Right forelimb (tissue), 1 donor: Measurements from ENCODE around the gene PARG.
"Not testable (repeated sequence)": the region's sequence is repeated elsewhere in the genome, so short reads cannot be mapped to it uniquely, and the experiment has no call there.

ENCODE experiments used
- DNase-seq: peaks from one replicate; pipeline ENCODE4 v3.0.0-alpha.2; 2018

PARG gene

DNA sequence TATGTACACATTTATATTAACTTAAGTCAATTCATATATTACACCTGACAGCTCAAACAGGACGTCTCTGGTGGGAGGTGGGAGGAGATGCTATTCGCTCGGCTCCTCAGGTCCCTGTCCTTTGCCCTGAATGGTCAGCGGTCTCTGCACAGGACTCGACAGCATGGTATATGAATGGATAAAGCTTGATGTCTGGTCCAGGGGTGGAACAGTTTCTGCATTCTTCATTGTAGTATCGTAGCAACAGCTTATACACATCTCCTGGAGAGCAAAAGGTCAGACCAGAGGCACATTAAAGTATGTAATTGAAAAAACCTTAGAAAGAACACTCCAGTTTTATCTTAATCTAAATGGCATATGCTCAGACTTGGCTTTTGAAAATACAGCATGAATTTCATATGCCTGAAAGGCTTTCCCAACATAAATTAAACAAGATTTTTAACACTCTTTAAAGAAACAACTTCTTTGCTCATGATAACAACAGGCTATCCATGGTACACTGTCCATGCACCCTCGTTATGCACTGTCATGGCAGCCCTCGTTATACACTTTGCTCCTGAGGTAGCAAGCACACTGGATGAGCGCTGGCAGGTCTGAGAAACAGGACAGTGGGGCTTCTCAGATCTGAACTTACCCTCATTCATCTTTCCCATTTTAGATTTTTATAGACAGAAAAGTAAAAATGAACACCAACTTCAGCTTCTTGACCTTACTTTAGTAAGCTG is 122.4 kb downstream of the PARG start:
- no peak for DNase-seq

DNA sequence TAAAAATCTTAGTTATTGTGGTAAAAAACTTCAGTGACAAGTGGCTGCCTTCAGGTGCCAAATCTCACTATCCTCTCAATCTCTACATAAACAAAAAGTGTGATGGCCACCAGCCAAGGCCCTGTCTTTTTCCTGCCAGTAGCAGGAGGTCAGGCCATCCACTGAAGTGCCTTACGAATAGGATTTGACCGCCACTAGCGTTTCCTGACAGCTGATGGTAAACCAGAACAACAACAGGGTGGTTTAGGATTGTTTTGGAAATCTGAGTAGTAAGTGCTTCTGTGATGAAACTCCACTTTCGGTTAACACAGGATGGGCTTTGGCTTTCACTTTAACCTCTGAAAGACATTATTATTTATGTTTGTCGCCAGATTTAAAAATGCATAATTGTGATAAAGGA is 124.0 kb downstream of the PARG start:
- DNase-seq: no peak

DNA sequence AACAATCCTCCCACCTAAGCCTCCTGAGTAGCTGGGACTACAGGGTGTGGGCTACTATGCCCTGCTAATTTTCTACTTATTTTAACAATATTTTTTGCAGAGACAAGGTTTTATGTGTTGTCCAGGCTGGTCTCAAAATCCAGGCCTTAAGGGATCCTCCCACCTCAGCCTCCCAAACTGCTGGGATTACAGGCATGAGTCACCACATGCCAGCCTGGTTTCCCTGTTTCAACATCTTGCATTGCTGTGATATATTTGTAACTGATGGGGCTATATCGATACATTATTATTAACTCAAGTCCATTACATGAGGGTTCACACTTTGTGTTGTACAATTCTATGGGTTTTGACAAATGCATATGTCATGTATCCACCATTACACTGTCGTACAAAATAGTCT is 137.8 kb downstream of the PARG start:
- no peak for DNase-seq

DNA sequence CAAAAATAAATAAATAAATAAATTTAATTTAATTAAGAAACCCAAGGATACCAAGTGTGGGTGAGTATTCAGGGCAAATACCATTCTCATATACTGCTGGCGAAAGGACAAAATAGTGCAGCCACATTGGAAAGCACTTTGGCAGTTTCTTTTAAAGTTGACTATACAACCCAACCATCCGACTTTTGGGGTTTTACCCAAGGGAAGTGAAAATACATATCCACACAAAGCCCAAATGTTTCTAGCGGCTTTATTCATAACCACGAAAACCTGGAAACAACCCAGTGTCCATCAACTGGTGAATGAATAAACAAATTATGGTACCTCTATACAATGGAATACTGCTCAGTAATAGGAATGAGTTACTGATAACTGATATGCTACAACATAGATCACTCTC is 143.6 kb downstream of the PARG start:
- DNase-seq: no peak

DNA sequence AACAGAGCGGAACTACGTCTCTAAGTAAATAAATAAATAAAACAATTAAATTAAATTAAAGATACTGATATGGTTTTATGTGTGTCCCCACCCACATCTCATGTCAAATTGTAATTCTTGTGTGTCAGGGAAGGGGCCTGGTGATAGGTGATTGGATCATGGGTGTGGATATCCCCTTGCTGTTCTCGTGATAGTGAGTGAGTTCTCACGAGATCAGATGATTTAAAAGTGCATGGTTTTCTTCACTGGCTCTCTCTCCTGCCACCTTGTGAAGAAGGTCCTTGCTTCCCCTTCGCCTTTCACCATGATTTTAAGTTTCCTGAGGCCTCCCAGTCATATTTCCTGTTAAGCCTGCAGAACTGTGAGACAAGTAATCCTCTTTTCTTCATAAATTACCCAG is 150.7 kb downstream of the PARG start:
- no peak for DNase-seq

DNA sequence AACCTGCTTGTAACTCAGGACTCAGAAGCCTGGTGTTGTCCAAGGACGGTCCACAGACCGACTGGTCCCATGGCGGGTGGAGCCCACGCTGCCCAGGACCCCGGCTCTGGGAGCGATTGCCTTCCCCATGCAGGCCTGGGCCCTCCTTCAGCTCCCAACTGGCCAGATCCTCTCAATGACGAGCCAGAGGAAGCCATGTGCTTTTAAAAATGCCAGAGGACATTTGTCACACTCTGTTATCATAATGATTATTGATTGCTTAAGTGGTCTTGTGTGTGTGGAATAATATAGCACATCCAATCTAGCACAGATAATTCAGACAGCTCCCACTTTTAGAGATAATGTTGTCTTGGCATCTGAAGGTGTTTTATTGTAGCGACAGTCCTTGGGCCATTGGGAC is 157.1 kb downstream of the PARG start:
- no peak for DNase-seq

DNA sequence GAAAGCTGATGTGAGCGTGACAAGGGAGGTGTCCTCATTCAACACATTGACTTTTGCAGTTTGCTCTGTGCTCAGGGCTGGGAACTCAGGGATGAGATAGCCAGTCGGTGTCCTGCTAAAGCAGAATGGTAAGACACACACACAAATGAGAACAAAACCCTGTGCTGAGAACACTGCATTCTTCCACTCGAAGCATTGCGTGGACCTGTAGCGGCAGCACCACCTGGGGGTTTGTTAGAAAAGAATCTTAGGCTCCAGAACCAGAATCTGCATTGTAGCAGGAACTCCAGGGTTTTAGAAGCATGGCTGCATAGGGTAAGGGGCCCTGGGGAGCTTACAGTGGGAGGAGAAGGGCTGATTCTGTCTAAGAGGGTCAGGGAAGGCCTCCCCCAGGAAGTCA is 158.2 kb downstream of the PARG start:
- DNase-seq: no peak

DNA sequence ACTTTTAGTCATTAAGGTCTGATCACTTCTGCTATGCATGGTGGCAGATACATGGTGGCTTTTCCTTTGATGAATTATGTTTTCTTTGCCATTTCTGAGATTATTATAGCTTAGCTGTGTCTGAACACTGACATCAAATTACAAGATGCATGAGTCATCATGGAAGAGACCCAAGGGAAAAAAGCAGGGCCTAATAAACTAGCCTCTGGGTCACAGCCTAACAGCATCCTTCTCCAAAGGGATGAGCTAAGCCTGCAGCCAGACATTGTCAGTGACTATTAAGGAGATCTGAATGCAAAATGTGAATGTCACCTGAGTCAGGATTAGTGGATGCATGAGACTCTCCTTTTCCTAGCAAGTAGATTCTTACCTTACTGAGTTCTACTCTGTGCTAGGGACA is 160.6 kb downstream of the PARG start:
- DNase-seq: no peak

DNA sequence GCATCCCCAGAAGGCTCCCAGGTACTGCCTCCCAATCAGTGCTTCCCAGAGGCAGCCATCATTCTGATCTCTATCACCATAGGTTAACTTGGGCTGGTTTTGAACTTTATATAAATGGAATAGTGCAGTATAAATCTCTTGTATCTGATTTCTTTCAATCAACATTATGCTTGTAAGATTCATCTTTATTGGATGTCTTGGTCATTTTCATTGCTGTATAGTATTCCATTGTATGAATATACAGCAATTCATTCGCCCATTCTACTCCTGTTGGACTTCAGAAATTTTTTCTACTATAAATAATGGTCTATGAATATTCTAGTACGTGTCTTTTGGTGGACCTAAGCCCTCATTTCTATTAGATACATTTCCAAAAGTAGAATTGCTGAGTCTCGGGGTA is 163.6 kb downstream of the PARG start:
- DNase-seq: no peak

DNA sequence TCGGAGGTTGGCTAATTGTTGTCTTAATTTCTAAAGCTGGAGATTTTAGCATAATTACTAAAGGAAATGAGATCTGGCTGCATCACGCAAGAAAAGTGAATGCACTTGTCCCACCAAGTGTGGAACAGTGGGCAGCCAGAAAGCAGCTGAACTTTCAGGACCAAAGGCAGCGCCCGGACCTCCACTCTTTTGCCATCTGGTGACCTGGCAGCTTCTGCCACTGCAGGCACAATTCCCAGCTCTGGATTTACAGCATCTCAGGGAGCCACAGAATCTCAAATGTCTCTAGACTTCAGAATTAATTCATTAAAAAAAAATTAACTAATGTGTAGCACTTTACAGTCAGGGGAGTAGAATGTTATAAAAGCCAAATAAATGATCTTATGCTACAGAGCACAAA is 165.0 kb downstream of the PARG start:
- no peak for DNase-seq

DNA sequence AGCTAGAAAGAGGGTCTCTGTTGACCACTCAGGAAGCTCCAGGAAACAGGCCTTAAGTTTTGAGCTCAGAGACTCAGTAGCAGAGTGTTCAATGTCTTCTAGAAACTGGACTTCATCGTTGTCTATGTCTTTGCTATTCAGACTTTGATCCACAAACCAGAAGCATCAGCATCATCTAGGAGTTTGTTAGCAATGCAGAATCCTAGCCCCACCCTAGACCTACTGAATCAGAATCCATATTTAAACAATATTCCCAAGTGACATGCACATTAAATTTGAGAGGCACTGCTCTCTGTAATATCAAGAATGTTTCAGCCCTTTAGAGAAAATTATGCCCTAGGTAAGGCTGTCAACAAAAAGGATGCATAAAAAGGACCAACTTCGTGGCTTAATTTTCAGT is 166.8 kb downstream of the PARG start:
- no peak for DNase-seq

DNA sequence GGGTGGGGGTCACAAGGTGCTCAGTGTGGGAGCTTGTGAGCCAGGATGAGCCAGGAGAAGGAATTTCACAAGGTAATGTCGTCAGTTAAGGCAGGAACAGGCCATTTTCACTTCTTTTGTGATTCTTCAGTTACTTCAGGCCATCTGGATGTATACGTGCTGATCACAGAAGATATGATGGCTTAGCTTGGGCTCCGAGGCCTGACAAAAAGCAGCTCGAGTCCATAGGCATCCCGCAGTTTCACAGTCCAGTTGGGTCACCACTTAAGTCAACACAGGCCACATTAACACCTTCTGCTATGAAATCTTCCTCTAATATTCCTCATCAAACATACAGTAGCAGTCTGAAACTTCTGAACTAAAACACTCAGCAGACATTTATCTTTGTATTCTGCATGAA is 168.9 kb downstream of the PARG start:
- not testable (repeated sequence) for DNase-seq

DNA sequence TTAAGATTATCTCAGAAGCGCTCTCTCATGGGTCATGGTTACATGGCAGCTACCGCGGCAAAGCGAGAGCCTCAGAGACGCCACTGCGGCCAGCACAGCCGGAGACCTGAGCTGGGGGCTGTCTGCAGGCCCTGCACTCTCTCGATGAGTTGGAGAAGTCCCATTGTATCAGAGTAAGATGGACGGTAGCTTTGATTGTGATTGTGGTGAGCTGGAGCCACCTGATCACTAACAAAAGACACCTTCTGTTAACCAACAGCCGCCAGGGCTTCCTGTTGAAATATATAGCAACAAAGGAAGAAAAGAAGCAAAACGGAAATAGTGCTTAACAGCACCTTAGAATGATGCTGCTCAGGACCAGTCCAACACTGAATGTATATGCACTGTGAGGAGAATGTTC is 170.8 kb downstream of the PARG start:
- DNase-seq: not testable (repeated sequence)

DNA sequence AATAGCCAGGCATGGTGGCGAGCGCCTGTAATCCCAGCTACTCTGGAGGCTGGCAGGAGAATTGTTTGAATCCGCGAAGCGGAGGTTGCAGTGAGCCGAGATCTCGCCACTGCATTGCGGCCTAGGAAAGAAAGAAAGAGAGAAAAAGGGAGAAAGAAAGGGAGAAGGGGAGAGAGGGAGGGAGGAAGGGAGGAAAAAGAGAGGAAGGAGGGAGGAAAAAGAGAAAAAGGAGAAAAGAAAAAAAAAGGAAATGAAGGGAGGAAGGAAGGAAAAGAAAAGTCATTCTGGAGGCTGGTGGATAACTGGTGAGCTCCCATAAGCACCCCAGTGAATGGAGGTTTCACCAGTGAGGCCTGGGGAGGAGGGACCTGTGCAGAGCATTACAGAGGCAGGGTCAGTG is 172.1 kb downstream of the PARG start:
- no peak for DNase-seq

DNA sequence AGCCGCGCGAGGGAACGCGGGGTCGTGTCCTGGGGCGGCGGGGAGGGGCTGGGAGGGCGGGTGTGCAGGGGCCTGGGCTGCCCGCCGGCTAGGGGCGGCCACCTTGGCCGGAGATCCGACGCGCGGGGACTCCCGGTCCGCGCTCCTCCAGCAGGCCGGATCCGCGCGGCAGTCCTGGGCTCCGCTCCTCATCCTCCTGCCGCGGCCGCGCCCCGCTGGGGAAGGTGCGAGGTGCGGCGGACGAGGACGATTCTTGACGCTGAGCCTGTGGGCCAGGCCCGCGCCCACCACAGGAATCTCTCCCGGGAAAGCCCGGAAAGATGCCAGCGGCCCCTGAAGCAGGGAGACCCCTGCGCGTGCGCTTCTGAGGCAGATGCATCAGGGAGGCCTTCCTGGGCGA is 173.1 kb downstream of the PARG start:
- DNase-seq: no peak

DNA sequence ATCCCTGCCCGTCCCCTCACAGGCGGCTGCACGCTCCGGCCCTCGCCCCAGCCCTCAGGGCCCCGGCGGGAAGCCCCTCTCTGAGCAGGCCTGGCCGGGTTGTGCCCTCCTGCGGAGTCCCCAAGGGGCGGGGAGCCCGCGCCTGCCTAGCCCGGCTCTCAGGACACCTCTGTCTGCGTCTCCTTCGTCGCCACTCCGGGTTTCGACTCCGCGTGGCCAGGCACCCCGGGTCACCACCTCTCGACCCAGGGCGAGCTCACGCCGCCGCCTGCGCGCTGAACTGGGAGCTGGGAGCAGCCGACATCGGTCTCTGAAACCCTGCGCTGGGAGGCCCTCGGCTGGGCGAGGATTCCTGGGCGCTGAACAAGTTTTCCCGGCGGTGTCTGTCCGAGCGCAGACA is 173.5 kb downstream of the PARG start:
- DNase-seq: no peak
